ENCODE data around the gene CCND3.

DNA sequence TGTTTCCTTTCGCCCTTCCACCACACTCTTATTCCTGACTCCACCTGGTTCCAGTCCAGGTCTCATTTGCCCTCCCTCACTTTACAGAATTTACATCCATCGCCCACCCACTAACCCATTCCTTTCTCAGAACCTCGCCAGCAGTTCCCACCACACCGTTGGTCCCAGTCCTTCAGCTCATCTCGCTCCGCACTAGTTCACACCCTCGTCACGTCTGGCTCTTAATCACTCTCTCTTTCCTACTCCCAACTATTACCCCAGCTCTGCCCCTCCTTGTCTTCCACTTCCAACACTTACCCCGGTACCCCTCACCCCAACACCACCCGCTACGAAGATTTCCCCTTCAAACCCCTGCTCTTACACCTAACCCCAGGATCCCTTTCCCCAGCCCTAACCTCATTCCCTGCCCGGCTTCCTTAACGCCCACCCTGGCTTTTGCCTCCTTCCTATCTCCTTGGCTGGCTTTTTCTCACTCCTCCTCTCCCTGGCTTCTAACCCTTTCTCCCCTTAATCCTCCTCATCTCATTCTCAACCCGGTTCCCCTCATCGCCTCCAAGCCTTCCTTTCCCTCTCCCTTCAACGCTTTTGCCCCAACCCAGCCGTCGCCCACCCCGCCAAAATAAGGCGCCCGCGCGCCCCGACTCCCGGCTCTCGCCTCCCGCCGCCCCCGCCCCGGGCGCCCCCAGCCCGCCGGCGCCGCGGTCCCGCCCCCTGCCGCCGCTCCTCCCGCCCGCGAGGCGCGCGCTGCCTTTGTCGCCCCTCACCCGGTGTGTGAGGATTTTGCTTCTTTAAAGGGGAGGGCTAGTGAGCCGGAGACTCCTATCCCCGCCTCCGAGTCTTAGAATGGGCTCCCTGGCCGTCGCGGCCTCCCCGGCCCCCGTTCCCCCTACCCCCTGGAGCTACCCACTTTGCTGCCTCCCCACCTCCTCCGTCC, 47.0 kb downstream of the CCND3 start:
- no peak for TF ChIP-seq POLR2AphosphoS5 (IDR thresholded peaks at IDR 0.05; ENCODE audit: borderline replicate concordance, low read depth, low read length)
- TF ChIP-seq EZH2 (IDR thresholded peaks at IDR 0.05), result no peak
- TF ChIP-seq FOXP2 (optimal IDR thresholded peaks at IDR 0.05; ENCODE audit: control extremely low read depth, extremely low read length, insufficient read depth), result no peak

All from SK-N-MC (cell line).